Measurements from ENCODE around the gene KRTAP10-10.
A peak's percentile ranks its signal among the peaks of the same experiment; 100 is the strongest.

The KRTAP10-10 gene

DNA sequence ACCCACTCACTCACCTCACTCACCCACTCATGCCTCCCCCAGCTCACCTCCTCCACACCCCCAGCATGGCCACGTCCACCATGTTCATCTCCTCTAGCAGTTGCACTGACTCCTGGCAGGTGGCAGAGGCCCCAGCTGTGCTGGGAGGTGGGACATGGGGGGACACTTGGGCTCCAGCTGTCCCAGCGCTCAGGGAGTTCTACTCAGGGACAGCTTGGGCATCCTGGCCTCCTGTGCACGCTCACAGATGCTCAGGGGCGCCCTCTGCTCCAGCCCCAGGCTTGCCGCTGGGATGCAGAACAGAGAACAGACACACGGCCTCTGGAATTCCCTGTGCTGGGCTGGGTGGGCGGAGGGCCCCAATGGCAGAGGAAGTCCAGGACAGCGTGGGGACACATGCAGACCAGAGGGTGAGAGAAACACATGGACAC is 20.1 kb upstream of the KRTAP10-10 start:
- H3K4me1 ChIP-seq (ENCODE audit: low read length), result no peaks in the 10 kb centered on the region
- TF ChIP-seq EZH2phosphoT487 (IDR thresholded peaks at IDR 0.05; ENCODE audit: low read length), result no peak
- TF ChIP-seq EZH2 (optimal IDR thresholded peaks at IDR 0.05; ENCODE audit: low read depth, low read length), result no peak
- TF ChIP-seq, protein P1, sequence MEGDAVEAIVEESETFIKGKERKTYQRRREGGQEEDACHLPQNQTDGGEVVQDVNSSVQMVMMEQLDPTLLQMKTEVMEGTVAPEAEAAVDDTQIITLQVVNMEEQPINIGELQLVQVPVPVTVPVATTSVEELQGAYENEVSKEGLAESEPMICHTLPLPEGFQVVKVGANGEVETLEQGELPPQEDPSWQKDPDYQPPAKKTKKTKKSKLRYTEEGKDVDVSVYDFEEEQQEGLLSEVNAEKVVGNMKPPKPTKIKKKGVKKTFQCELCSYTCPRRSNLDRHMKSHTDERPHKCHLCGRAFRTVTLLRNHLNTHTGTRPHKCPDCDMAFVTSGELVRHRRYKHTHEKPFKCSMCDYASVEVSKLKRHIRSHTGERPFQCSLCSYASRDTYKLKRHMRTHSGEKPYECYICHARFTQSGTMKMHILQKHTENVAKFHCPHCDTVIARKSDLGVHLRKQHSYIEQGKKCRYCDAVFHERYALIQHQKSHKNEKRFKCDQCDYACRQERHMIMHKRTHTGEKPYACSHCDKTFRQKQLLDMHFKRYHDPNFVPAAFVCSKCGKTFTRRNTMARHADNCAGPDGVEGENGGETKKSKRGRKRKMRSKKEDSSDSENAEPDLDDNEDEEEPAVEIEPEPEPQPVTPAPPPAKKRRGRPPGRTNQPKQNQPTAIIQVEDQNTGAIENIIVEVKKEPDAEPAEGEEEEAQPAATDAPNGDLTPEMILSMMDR (IDR thresholded peaks at IDR 0.05; ENCODE audit: low read length), result no peak
- H3K4me3 ChIP-seq (ENCODE audit: low read length), result no peak overlapping the region
- H2AFZ ChIP-seq (ENCODE audit: low read length), result no peak overlapping the region
- no peak overlapping the region for H3K4me2 ChIP-seq (ENCODE audit: low read depth, low read length)
- no peak overlapping the region for H3K27ac ChIP-seq (ENCODE audit: low read length)
- H3K36me3 ChIP-seq (replicated peaks; ENCODE audit: insufficient read depth, low read length), result no peaks in the 10 kb centered on the region
- H3F3A ChIP-seq (ENCODE audit: insufficient read depth, low read length), result no peaks in the 10 kb centered on the region
- H3K79me2 ChIP-seq (ENCODE audit: low read length), result no peaks in the 10 kb centered on the region
- H3K9ac ChIP-seq (ENCODE audit: low read length), result no peak overlapping the region
- H3K27me3 ChIP-seq (replicated peaks; ENCODE audit: insufficient read depth, low read length), result peaks cover 98% of the 10 kb centered on the region
- H4K20me1 ChIP-seq (ENCODE audit: insufficient read depth, low read length), result no peaks in the 10 kb centered on the region
- H3K9me3 ChIP-seq (replicated peaks; ENCODE audit: insufficient read depth, low read length), result no peaks in the 10 kb centered on the region
- DNase-seq, result no peak
- no peaks in the 10 kb centered on the region for H3K9me2 ChIP-seq (replicated peaks; ENCODE audit: insufficient read depth, low read length)

DNA sequence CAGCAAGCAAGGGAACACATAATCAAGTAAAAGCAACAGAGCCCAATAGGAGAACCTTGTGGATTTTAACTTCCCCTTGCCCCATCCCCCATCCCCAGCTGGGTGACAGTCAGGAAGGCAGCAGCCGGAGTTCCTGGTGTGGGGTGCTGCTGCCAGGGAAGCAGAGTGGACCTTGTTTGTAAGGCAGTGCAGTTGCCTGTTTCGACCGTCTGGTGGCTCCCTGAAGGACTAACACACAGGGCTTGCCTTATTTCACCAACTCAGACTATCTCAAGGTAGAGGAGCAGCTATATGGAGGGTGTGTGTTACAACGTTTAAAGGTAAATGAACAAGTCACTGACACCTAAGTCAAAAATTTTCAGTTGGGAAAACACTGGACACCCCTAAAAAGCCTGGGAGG is 18.7 kb upstream of the KRTAP10-10 start:
- Histone ChIP-seq H3K4me2 (ENCODE audit: low read depth, low read length) (no peak overlapping the region), H3K9me3 (replicated peaks; ENCODE audit: insufficient read depth, low read length) (no peaks in the 10 kb centered on the region), H3K4me1 (ENCODE audit: low read length) (no peaks in the 10 kb centered on the region), H3K9me2 (replicated peaks; ENCODE audit: insufficient read depth, low read length) (no peaks in the 10 kb centered on the region), H3K4me3 (ENCODE audit: low read length) (no peak overlapping the region), H2AFZ (ENCODE audit: low read length) (no peak overlapping the region), H3F3A (ENCODE audit: insufficient read depth, low read length) (no peaks in the 10 kb centered on the region), H3K79me2 (ENCODE audit: low read length) (no peaks in the 10 kb centered on the region), H3K27me3 (replicated peaks; ENCODE audit: insufficient read depth, low read length) (peaks cover 84% of the 10 kb centered on the region), H4K20me1 (ENCODE audit: insufficient read depth, low read length) (no peaks in the 10 kb centered on the region), H3K9ac (ENCODE audit: low read length) (no peak overlapping the region), H3K36me3 (replicated peaks; ENCODE audit: insufficient read depth, low read length) (no peaks in the 10 kb centered on the region), H3K27ac (ENCODE audit: low read length) (no peak overlapping the region)
- no peak for DNase-seq
- TF ChIP-seq, protein P1 (IDR thresholded peaks at IDR 0.05; ENCODE audit: low read length), result peak; percentile 22
- no peak for TF ChIP-seq EZH2phosphoT487 (IDR thresholded peaks at IDR 0.05; ENCODE audit: low read length)

DNA sequence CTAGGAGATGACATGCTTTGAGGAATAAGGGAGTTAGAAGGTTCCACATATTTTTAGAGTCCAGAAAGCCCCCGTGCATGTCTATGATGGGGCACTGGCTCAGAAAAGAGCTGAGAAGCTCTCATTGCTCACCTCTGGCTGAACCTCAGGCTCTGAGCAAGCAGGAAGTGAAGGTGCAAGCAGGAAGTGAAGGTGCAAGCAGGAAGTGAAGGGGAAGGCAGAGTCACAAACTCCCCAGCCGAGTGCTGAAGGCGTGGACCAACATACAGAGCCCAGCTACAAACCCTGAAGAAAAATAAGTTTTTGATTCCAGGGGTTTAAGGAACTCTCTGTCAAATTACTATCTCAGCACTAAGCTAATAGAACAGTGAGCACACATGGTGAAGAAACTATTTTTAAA is 18.2 kb upstream of the KRTAP10-10 start:
- DNase-seq, result no peak
- H2AFZ ChIP-seq (ENCODE audit: low read length), result no peak overlapping the region
- H3K4me2 ChIP-seq (ENCODE audit: low read depth, low read length), result peak overlapping the region; percentile 11; the same call in 1 of the 2 replicates

More for the DNA sequence above, 18.2 kb upstream of the KRTAP10-10 start:
- Histone ChIP-seq H3K9me3 (replicated peaks; ENCODE audit: insufficient read depth, low read length) (no peaks in the 10 kb centered on the region), H3K79me2 (ENCODE audit: low read length) (no peaks in the 10 kb centered on the region), H3K27me3 (replicated peaks; ENCODE audit: insufficient read depth, low read length) (peaks cover 81% of the 10 kb centered on the region), H3K4me3 (ENCODE audit: low read length) (no peak overlapping the region), H3K4me1 (ENCODE audit: low read length) (no peaks in the 10 kb centered on the region), H3K27ac (ENCODE audit: low read length) (no peak overlapping the region), H3F3A (ENCODE audit: insufficient read depth, low read length) (no peaks in the 10 kb centered on the region), H3K36me3 (replicated peaks; ENCODE audit: insufficient read depth, low read length) (no peaks in the 10 kb centered on the region), H3K9ac (ENCODE audit: low read length) (no peak overlapping the region), H3K9me2 (replicated peaks; ENCODE audit: insufficient read depth, low read length) (no peaks in the 10 kb centered on the region), H4K20me1 (ENCODE audit: insufficient read depth, low read length) (no peaks in the 10 kb centered on the region)
- no peak for TF ChIP-seq EZH2 (optimal IDR thresholded peaks at IDR 0.05; ENCODE audit: low read depth, low read length)
- TF ChIP-seq EZH2phosphoT487 (IDR thresholded peaks at IDR 0.05; ENCODE audit: low read length), result no peak
- TF ChIP-seq, protein P1 (IDR thresholded peaks at IDR 0.05; ENCODE audit: low read length), result no peak
